GM21723 (cell line): ENCODE results near the gene PBLD.
"Not testable (repeated sequence)": the region's sequence is repeated elsewhere in the genome, so short reads cannot be mapped to it uniquely, and the experiment has no call there.

Experiments used
- ATAC-seq: cut with Tn5 transposase; IDR thresholded peaks from one replicate; pipeline ENCODE4 v1.9.1; 2021; ENCODE audit warnings: mild to moderate bottlenecking, moderate library complexity; ENCODE audit not compliant: unreplicated experiment

The PBLD gene

DNA sequence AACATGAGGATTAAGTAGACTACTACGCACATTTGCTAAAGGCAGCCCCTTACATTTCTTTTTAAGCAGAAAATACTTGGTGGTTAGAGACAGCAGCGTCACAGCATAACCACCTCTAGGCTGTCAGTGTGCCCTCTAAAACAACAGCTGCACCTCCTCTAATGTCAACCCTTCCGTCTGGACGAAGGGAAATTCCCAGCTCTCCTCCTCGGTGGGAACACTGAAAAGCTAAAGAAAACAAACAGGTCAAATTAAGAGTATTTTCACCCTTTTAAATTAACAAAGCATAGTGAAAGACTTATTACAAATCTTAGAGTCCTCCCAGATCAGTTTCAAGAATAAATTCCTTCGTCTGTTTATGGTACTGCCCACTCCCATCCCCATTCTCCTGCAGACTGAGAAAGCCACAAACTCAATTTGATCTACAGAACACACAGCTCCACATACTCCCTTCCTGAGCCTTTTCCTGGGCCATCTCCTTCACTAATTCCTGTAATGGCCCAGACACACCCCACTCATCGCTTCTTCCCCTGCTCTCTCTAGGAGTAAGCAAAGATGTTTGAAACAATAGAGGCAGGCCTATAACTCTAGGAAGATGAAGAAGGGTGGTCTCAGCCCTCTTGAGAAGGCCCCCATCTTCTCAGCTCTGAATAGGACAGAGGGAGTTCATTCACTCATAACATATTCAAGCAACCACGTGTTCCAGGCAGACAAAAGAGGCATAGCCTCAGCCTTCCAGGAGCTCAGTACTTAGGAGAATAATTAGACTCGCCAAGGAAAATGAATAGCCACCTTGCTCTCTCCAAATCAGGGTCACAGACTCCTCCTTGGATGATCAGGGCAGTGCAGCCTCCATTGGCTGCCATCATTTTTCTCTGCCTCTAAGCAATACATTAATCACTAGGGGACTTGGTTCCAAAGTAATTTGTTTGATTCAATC lies 48.4 kb downstream of the PBLD start:
- no peak for ATAC-seq

GRCh38 chr10:68280758-68281157 lies 52.0 kb downstream of the PBLD start:
- ATAC-seq = no peak

DNA sequence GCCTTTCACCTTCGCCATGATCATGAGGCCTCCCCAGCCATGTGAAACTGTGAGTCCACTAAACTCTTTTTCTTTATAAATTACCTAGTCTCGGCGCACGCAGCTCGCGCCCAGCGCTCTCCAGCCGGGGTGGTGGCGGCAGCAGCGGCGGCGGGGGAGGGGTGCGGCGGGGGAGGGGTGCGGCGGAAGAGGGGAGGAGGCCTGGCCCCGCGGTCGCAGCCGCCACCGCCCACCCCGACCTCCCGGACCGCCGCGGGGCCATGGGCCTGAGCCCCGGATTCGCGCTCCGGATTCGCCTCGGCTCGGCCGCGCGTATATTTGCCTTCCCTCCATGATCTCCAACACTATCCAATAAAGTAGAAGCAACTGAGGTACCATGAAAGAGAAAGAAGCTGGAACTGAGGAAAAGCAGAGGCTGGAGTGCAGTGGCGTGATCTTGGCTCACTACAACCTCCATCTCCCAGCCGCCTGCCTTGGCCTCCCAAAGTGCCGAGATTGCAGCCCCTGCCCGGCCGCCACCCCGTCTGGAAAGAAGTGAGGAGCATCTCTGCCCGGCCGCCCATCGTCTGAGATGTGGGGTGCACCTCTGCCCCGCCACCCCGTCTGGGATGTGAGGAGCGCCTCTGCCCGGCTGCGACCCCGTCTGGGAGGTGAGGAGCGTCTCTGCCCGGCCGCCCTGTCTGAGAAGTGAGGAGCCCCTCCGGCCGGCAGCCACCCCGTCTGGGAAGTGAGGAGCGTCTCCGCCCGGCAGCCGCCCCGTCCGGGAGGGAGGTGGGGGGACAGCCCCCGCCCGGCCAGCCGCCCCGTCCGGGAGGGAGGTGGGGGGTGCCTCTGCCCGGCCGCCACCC lies 53.6 kb downstream of the PBLD start:
- ATAC-seq = not testable (repeated sequence)

- ATAC-seq = not testable (repeated sequence)
Observed at GRCh38 chr10:68277814-68278213, 54.9 kb downstream of the PBLD start.

DNA sequence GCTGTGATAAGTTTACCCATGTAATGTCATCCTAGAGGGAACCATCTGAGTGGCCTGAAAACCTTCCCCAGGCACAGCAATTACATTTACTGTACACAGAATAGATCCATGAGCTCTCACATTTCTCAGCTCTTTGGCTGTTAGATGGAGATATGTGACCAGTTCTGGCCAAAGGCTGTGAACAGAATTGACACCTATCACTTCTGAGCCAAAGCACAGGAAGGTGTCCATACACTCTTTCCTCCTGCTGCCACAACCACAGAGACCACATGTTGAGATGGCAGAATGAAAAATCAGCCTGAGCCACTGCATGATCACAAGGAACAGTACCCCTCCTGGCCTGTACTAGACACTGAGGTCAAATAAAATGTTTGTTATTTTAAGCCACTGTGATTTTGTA lies 56.5 kb downstream of the PBLD start:
- ATAC-seq = no peak

DNA sequence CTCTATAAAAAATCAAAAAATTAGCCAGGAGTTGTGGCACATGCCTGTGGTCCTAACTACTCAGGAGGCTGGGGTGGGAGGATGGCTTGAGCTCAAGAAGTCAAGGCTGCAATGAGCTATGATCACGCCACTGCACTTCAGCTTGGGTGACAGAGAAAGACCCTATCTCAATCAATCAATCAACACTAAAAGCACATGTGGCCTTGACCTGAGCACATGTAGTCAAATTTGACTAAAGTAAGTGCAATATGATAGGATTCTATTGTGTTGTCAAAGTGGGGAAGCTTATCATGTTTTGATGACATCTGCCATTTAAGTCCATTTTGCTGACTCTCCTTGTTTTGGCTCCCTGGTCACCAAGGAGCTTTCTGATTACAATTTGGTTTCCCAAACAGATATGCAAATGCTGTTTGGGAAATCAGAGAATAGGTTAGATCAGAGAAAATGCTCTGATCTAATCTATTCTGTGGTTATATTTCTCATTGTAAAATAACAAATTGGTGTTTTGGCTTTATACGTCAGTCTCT lies 57.1 kb downstream of the PBLD start:
- no peak for ATAC-seq

DNA sequence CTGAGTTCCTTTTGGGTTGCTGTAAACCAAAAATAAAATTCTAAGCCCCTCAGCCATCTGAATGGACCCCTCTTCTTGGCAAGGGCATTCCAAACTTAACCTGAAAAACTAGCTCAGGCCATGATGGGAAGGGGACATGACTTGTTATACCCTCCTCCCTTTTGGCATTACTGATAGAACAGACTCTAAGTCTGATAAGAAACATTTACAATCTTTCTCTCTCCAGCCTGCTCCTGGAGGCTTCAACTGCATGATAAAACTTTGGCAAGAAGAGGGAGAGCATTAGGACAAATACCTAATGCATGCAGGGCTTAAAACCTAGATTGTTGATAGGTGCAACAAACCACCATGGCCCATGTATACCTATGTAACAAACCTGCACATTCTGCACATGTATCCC lies 59.9 kb downstream of the PBLD start:
- ATAC-seq = no peak

GRCh38 chr10:68271196-68271882 lies 61.4 kb downstream of the PBLD start:
- ATAC-seq = no peak

DNA sequence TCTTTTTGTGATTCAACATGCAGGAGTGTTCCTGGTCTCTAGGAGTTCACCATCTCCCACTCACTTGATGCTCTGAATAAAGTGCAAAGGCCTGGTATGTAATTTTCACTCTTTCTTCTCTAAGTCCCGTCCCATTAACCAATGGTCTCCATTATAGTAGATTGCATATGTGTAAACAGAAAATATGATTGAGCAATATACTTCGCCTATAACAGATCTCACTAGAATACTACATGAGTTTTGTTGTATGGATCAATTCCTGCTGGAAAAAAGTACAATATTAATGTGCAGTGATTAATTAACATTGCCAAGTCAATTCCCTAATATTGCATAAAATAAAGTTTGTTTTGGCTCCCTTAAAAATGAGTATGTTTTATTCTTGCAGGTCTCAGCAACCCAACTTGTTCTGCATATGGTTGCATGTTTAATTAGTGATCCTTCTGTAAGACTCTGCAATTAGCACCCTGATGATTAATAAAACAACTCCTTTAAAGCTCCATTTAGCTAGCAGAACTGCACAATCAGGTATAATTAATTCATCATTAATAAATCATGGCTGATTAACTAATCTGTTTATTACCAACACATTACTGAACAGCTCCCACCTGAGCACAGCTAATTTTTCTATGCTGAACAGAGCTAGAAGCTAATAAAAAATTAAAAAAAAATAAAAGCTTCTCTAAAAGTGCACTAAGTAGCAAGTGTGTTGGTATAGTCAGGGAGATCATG lies 63.0 kb downstream of the PBLD start:
- no peak for ATAC-seq

- no peak for ATAC-seq
Observed at GRCh38 chr10:68261132-68261856, 71.4 kb downstream of the PBLD start.

- no peak for ATAC-seq
Observed at GRCh38 chr10:68253346-68253745, 79.4 kb downstream of the PBLD start.

DNA sequence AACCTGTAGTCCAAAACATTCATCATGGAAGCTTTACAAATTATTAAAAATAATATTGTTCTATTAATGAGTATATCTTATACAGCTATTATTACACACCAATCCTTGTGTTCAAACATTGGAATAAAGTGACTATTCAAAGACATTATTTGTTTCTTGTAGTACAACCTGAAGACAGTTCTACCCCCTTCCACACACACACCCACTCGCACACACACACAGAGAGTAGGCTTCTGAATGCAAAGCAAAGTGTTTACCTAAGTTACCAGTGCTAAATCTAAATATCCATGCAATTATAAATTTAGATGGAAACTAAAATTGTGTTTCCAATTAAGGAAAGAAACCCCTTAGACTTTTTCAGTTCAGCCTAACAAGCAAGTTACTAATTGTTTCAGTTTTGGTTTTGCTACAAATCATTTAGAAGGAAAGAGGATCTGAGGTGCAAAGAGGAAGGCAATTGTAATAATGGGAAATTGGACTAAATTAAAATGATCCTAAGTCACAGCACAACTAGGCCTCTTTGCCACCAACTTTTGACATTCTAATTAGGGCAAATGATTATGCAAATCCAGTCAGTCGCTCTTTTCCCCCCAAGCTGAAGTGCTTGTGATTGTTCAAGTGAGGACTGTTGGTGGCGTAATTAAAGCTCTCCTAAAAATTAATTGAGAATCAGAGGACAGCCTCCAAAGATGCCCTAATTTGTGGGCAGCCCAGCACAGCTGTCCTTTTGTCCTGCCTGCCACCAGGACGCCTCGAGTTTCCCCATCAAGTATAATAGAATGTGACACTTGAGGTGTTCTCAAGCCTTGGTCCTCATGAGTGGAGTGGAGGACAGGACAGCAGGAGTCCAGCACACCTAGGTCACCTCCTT lies 80.9 kb downstream of the PBLD start:
- no peak for ATAC-seq

DNA sequence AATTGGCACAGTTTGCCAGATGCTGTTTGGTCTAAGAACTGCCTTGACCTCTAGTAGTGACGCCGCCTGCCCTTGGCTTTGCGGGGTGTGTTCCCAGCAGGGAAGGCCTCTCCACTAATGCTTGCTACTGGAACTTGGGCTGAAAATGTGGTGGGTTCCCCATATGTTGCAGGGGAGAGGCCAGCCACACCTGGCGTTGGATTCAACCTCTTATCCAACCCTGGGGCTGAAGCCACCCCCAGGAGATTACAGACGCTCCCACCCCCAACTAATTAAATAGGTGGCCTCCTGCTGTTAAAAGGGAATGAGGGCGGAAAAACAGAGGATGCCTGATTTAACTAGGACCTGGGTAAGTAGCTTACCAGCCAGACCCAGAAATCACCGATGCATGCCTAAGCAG lies 81.6 kb downstream of the PBLD start:
- no peak for ATAC-seq

- ATAC-seq = no peak
Observed at GRCh38 chr10:68249297-68249696, 83.4 kb downstream of the PBLD start.

- ATAC-seq = no peak
Observed at GRCh38 chr10:68247931-68248330, 84.8 kb downstream of the PBLD start.

GRCh38 chr10:68246397-68246796 lies 86.3 kb downstream of the PBLD start:
- not testable (repeated sequence) for ATAC-seq

DNA sequence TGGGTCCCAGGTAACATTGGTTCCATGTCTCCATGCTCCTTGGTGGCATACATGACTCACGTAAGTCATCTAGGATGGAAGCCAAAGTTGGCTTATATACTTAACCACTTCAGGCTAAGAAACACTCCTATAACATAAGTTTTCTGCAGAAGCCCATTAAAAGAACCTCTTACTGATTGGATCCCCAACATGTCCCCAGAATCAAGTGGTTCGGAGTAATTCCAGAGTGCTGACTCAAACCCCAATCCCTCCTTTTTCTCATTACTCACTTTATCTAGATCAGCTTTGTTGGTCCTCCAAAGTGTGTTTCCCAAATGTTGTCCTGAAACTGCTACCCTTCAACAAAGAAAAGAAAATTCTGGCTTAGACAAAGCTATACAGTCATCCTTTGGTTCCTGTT lies 90.7 kb downstream of the PBLD start:
- ATAC-seq = no peak

GRCh38 chr10:68239596-68240150 lies 93.1 kb downstream of the PBLD start:
- no peak for ATAC-seq
